ENCODE data around the gene IL1RAP.
A peak's percentile ranks its signal among the peaks of the same experiment; 100 is the strongest.

Gene IL1RAP

GRCh38 chr3:190545191-190545590 is 31.3 kb downstream of the IL1RAP start:
- DNase-seq: no peak

GRCh38 chr3:190546881-190547510 is 33.1 kb downstream of the IL1RAP start:
- no peak for DNase-seq

GRCh38 chr3:190548031-190548656 is 34.3 kb downstream of the IL1RAP start:
- no peak for DNase-seq

- DNase-seq: no peak
Observed at GRCh38 chr3:190552021-190552420, 38.1 kb downstream of the IL1RAP start.

- DNase-seq: no peak
Observed at GRCh38 chr3:190552969-190553759, 39.3 kb downstream of the IL1RAP start.

GRCh38 chr3:190554197-190554596 is 40.3 kb downstream of the IL1RAP start:
- DNase-seq: no peak

GRCh38 chr3:190556351-190556750 is 42.5 kb downstream of the IL1RAP start:
- DNase-seq: no peak

- no peak for DNase-seq
Observed at GRCh38 chr3:190557296-190557695, 43.4 kb downstream of the IL1RAP start.

GRCh38 chr3:190558316-190558715 is 44.4 kb downstream of the IL1RAP start:
- no peak for DNase-seq

GRCh38 chr3:190558796-190559195 is 44.9 kb downstream of the IL1RAP start:
- DNase-seq: no peak

- DNase-seq: no peak
Observed at GRCh38 chr3:190560013-190560895, 46.4 kb downstream of the IL1RAP start.

- DNase-seq: no peak
Observed at GRCh38 chr3:190562866-190563510, 49.1 kb downstream of the IL1RAP start.

- DNase-seq: no peak
Observed at GRCh38 chr3:190564175-190564574, 50.3 kb downstream of the IL1RAP start.

- DNase-seq: peak; percentile 99
Observed at GRCh38 chr3:190566043-190566933, 52.4 kb downstream of the IL1RAP start.

GRCh38 chr3:190568036-190568435 is 54.2 kb downstream of the IL1RAP start:
- no peak for DNase-seq

GRCh38 chr3:190574473-190574872 is 60.6 kb downstream of the IL1RAP start:
- no peak for DNase-seq

- peak; percentile 78 for DNase-seq
Observed at GRCh38 chr3:190575437-190576185, 61.7 kb downstream of the IL1RAP start.

- DNase-seq: no peak
Observed at GRCh38 chr3:190577225-190577624, 63.3 kb downstream of the IL1RAP start.

GRCh38 chr3:190579514-190580137 is 65.7 kb downstream of the IL1RAP start:
- DNase-seq: no peak

- DNase-seq: no peak
Observed at GRCh38 chr3:190580417-190580816, 66.5 kb downstream of the IL1RAP start.
